ENCODE results near the gene LRRTM3.

LRRTM3 gene

GRCh38 chr10:67144530-67144929 is 218.7 kb downstream of the LRRTM3 start (continued):
- TF ChIP-seq ZNF645 (tag by site-specific recombination; IDR thresholded peaks at IDR 0.05) (no peak), ZNF423 (tag by site-specific recombination; IDR thresholded peaks at IDR 0.05) (no peak), TRIM28 (IDR thresholded peaks at IDR 0.05; ENCODE audit: borderline replicate concordance, low read length) (no peak), ZNF701 (tag by site-specific recombination; IDR thresholded peaks at IDR 0.05) (no peak)

All from HEK293 (cell line).